Neutrophil (primary cell): Measurements from ENCODE around the gene SLC4A2.
"Not testable (repeated sequence)": the region's sequence is repeated elsewhere in the genome, so short reads cannot be mapped to it uniquely, and the experiment has no call there.

Experiments
- H3K27ac ChIP-seq: fragments of 200-600 bp; sonication (generic); 2 replicates; pipeline ENCODE4 v1.5.1; 2016; ENCODE audit warnings: mild to moderate bottlenecking, moderate library complexity
- H3K27me3 ChIP-seq: fragments of 200-600 bp; sonication (generic); 2 replicates; pipeline ENCODE4 v1.6.0; 2016; ENCODE audit warnings: mild to moderate bottlenecking
- H3K36me3 ChIP-seq: fragments of 200-600 bp; sonication (generic); 2 replicates; pipeline ENCODE4 v1.5.1; 2017
- H3K4me1 ChIP-seq, 2 experiments: fragments of 200-600 bp in 1 of 2; sonication (generic) in 1 of 2; 1 replicate in 1 of 2; 2 replicates in 1 of 2; pipeline versions ENCODE4 v1.5.1 to v1.6.1; 2013 to 2016; ENCODE audit warnings: low read depth in 1 of 2, low read length in 1 of 2, mild to moderate bottlenecking in 1 of 2, moderate library complexity in 1 of 2; ENCODE audit not compliant: control insufficient read depth in 1 of 2, insufficient read depth in 1 of 2
- H3K4me3 ChIP-seq, 2 experiments: fragments of 200-600 bp in 1 of 2; sonication (generic) in 1 of 2; 1 replicate in 1 of 2; 2 replicates in 1 of 2; pipeline ENCODE4 v1.5.1; 2013 to 2016; ENCODE audit warnings: low read depth in 1 of 2, low read length in 1 of 2, mild to moderate bottlenecking in 1 of 2, moderate library complexity in 1 of 2
- H3K9me3 ChIP-seq: fragments of 200-600 bp; sonication (generic); 2 replicates; pipeline ENCODE4 v1.5.1; 2016
- CTCF ChIP-seq: fragments of 200-600 bp; sonication (generic); IDR thresholded peaks from 2 replicates; pipeline ENCODE4 v1.5.1; 2016; ENCODE audit warnings: antibody characterized with exemption

Gene SLC4A2

GRCh38 chr7:151059367-151060112, at the start of gene SLC4A2:
TSS of gene SLC4A2 (plus strand) at chr7:151059589. CDS start at chr7:151061988, 2,399 bp downstream.
- peak within 1 kb of the TSS; percentile 82 for H3K27ac ChIP-seq
- H3K4me1 ChIP-seq, result peaks cover 32 to 37% of the 10 kb centered on the region in 2 experiments
- peak within 1 kb of the TSS; percentile 69 to 88 for H3K4me3 ChIP-seq
- peak; percentile 35 for TF ChIP-seq CTCF
- H3K9me3 ChIP-seq, result no peaks in the 10 kb centered on the region
- H3K27me3 ChIP-seq, result no peaks in the 10 kb centered on the region
- peaks cover 8% of the 10 kb centered on the region for H3K36me3 ChIP-seq

- no peak for TF ChIP-seq CTCF
- H3K4me3 ChIP-seq, result no peak overlapping the region
- H3K27ac ChIP-seq, result no peak overlapping the region
- no peaks in the 10 kb centered on the region for H3K9me3 ChIP-seq
- no peaks in the 10 kb centered on the region for H3K36me3 ChIP-seq
- peaks cover 93% of the 10 kb centered on the region for H3K27me3 ChIP-seq
- H3K4me1 ChIP-seq, result peaks cover 16 to 17% of the 10 kb centered on the region in 2 experiments
Observed at GRCh38 chr7:151010037-151010306, 49.4 kb upstream of the SLC4A2 start.

- Histone ChIP-seq H3K9me3 (no peaks in the 10 kb centered on the region), H3K4me1 (peaks cover 17 to 19% of the 10 kb centered on the region in 2 experiments), H3K4me3 (no peak overlapping the region), H3K36me3 (no peaks in the 10 kb centered on the region), H3K27me3 (peaks cover 93% of the 10 kb centered on the region), H3K27ac (no peak overlapping the region)
- no peak for TF ChIP-seq CTCF
Observed at GRCh38 chr7:151010307-151011096, 48.9 kb upstream of the SLC4A2 start.

GRCh38 chr7:151011097-151011409, 48.3 kb upstream of the SLC4A2 start:
- Histone ChIP-seq H3K4me1 (peaks cover 17 to 19% of the 10 kb centered on the region in 2 experiments), H3K9me3 (no peaks in the 10 kb centered on the region), H3K27me3 (peaks cover 97% of the 10 kb centered on the region), H3K4me3 (no peak overlapping the region), H3K36me3 (no peaks in the 10 kb centered on the region), H3K27ac (no peak overlapping the region)
- no peak for TF ChIP-seq CTCF

- Histone ChIP-seq H3K27me3 (peaks cover 98% of the 10 kb centered on the region), H3K4me1 (peaks cover 17 to 19% of the 10 kb centered on the region in 2 experiments)
- not testable (repeated sequence) for H3K9me3 ChIP-seq, H3K27ac ChIP-seq, H3K36me3 ChIP-seq, H3K4me3 ChIP-seq
Observed at GRCh38 chr7:151011616-151012015, 47.8 kb upstream of the SLC4A2 start.

- Histone ChIP-seq H3K9me3 (no peaks in the 10 kb centered on the region), H3K27ac (no peak overlapping the region), H3K4me3 (no peak overlapping the region), H3K27me3 (peaks cover 100% of the 10 kb centered on the region), H3K36me3 (no peaks in the 10 kb centered on the region), H3K4me1 (peaks cover 17 to 19% of the 10 kb centered on the region in 2 experiments)
- TF ChIP-seq CTCF, result no peak
Observed at GRCh38 chr7:151012031-151012692, 47.2 kb upstream of the SLC4A2 start.
